Keratinocyte (primary cell): ENCODE data around the gene ALKBH2. TPM values are rescaled to one million over a fixed set of nuclear protein-coding genes. Genes with fewer than 3 reads are reported as not detected.

Experiments
- DNase-seq: peaks from one replicate; pipeline ENCODE4 v3.0.0-alpha.2; 2011; ENCODE audit warnings: low read depth, missing footprints, low spot score
- FAIRE-seq: peaks from 2 replicates; lab custom pipeline; 2011; peaks lifted over from hg19 to GRCh38; lab: Jason Lieb, UNC
- H2AFZ ChIP-seq: 2 replicates; pipeline ENCODE4 v1.6.0; 2012; ENCODE audit warnings: low read length, control low read depth, inconsistent platforms; ENCODE audit not compliant: control insufficient read depth
- H3K27ac ChIP-seq: 2 replicates; pipeline ENCODE4 v1.5.1; 2011; ENCODE audit warnings: low read length; ENCODE audit not compliant: control insufficient read depth, insufficient read depth
- H3K27me3 ChIP-seq: 3 replicates; pipeline ENCODE4 v1.6.0; 2011; ENCODE audit warnings: low read length; ENCODE audit not compliant: control insufficient read depth, insufficient read depth; ENCODE audit errors: extremely low read depth
- H3K36me3 ChIP-seq, 2 experiments: 2 replicates in 1 of 2; 3 replicates in 1 of 2; pipeline ENCODE4 v1.5.1; 2011; ENCODE audit warnings: low read length in 2 of 2, mild to moderate bottlenecking in 1 of 2; ENCODE audit not compliant: control insufficient read depth in 2 of 2, insufficient read depth in 2 of 2; ENCODE audit errors: extremely low read depth in 1 of 2
- H3K4me1 ChIP-seq: 3 replicates; pipeline ENCODE4 v1.5.1; 2011; ENCODE audit warnings: low read length; ENCODE audit not compliant: control insufficient read depth, insufficient read depth; ENCODE audit errors: extremely low read depth
- H3K4me2 ChIP-seq: 3 replicates; pipeline ENCODE4 v1.6.0; 2011; ENCODE audit warnings: low read depth, low read length; ENCODE audit not compliant: control insufficient read depth, insufficient read depth; ENCODE audit errors: extremely low read depth
- H3K4me3 ChIP-seq, 3 experiments: fragments of 200-600 bp in 1 of 3; sonication (generic) in 1 of 3; 2 replicates in 2 of 3; 3 replicates in 1 of 3; pipeline ENCODE4 v1.5.1; 2011 to 2016; ENCODE audit warnings: low read length in 3 of 3, mild to moderate bottlenecking in 3 of 3, control low read depth in 2 of 3, inconsistent platforms in 1 of 3, low read depth in 1 of 3, mixed read lengths in 1 of 3, mixed run types in 1 of 3, moderate library complexity in 1 of 3; ENCODE audit not compliant: control insufficient read depth in 2 of 3, insufficient read depth in 2 of 3; ENCODE audit errors: extremely low read depth in 1 of 3
- H3K79me2 ChIP-seq: 2 replicates; pipeline ENCODE4 v1.6.0; 2012; ENCODE audit warnings: low read length; ENCODE audit not compliant: control insufficient read depth, insufficient read depth
- H3K9ac ChIP-seq: 3 replicates; pipeline ENCODE4 v1.6.0; 2011; ENCODE audit warnings: low read length; ENCODE audit not compliant: control insufficient read depth, insufficient read depth; ENCODE audit errors: extremely low read depth
- H3K9me1 ChIP-seq: 3 replicates; pipeline ENCODE4 v1.6.0; 2011; ENCODE audit warnings: low read length; ENCODE audit not compliant: control insufficient read depth, insufficient read depth; ENCODE audit errors: extremely low read depth
- H3K9me3 ChIP-seq: 2 replicates; pipeline ENCODE4 v1.5.1; 2012; ENCODE audit warnings: low read depth, low read length; ENCODE audit not compliant: control insufficient read depth
- H4K20me1 ChIP-seq: 3 replicates; pipeline ENCODE4 v1.6.0; 2011; ENCODE audit warnings: low read length; ENCODE audit not compliant: control insufficient read depth, insufficient read depth; ENCODE audit errors: extremely low read depth
- CTCF ChIP-seq, 3 experiments: IDR thresholded peaks in 1 of 3; conservative IDR thresholded peaks in 1 of 3; optimal IDR thresholded peaks in 1 of 3; 2 replicates in 2 of 3; 3 replicates in 1 of 3; pipeline versions ENCODE3 to v1.5.1; 2011; ENCODE audit warnings: low read length in 3 of 3, mild to moderate bottlenecking in 3 of 3, moderate library complexity in 2 of 3, control low read depth in 1 of 3, inconsistent platforms in 1 of 3; ENCODE audit not compliant: insufficient read depth in 2 of 3; ENCODE audit errors: extremely low read depth in 1 of 3
- EZH2 ChIP-seq: IDR thresholded peaks from one replicate; pipeline ENCODE4 v1.6.1; 2012; ENCODE audit warnings: inconsistent platforms, mild to moderate bottlenecking, low read length, moderate library complexity
- dilution Hi-C: fragments of 300-500 bp; cut with MboI; formaldehyde crosslinking; loops from one replicate; pipeline ENCODE4 v1.7.0; 2020; ENCODE audit warnings: low sequenced_read_pairs; ENCODE audit not compliant: extremely low pct_ligation_motif_present
- polyA plus RNA-seq, 5 experiments: library from polyadenylated mRNA; depleted of rRNA in 3 of 5; stranded (reverse) in 3 of 5; stranded (forward) in 1 of 5; unstranded in 1 of 5; fragments of >200 nt; gene quantifications; 1 replicate in 1 of 5; 2 replicates in 3 of 5; 3 replicates in 1 of 5; pipeline versions ENCODE4 v1.2.1 to v1.2.3, GENCODE V29; 2011 to 2012; ENCODE audit warnings: missing spikeins in 2 of 5, low read depth in 1 of 5, low replicate concordance in 1 of 5

Gene ALKBH2
- polyA plus RNA-seq, 1 donor (not counting 4 experiments of a cell fraction or from before 2014, with no cell fraction given), result 25.2 TPM

GRCh38 chr12:109131154-109132050 is 38.1 kb upstream of the ALKBH2 start:
- Histone ChIP-seq H3K4me2 (no peak overlapping the region), H3K79me2 (no peaks in the 10 kb centered on the region), H3K4me1 (no peaks in the 10 kb centered on the region), H4K20me1 (no peaks in the 10 kb centered on the region), H3K4me3 (no peak overlapping the region), H2AFZ (no peak overlapping the region), H3K36me3 (no peaks in the 10 kb centered on the region), H3K27ac (no peak overlapping the region), H3K9me1 (no peaks in the 10 kb centered on the region), H3K9me3 (no peaks in the 10 kb centered on the region), H3K27me3 (peaks cover 6% of the 10 kb centered on the region), H3K9ac (no peak overlapping the region)
- FAIRE-seq, result no peak
- TF ChIP-seq EZH2 (no peak), CTCF (optimal IDR thresholded peaks at IDR 0.05 in 1 of 3, IDR thresholded peaks at IDR 0.05 in 1 of 3, conservative IDR thresholded peaks at IDR 0.05 in 1 of 3; ENCODE audit: extremely low read depth in 1 of 3, insufficient read depth in 2 of 3, low read length in 3 of 3) (no peak)
- dilution Hi-C loops, result no loop called here
- DNase-seq, result no peak

- H3K4me3 ChIP-seq, result no peak overlapping the region
- no peaks in the 10 kb centered on the region for H3K9me3 ChIP-seq
- H3K27me3 ChIP-seq, result peaks cover 6% of the 10 kb centered on the region
- H3K4me2 ChIP-seq, result no peak overlapping the region
- TF ChIP-seq EZH2 (no peak), CTCF (optimal IDR thresholded peaks at IDR 0.05 in 1 of 3, IDR thresholded peaks at IDR 0.05 in 1 of 3, conservative IDR thresholded peaks at IDR 0.05 in 1 of 3; ENCODE audit: extremely low read depth in 1 of 3, insufficient read depth in 2 of 3, low read length in 3 of 3) (no peak)
- H4K20me1 ChIP-seq, result no peaks in the 10 kb centered on the region
- H3K27ac ChIP-seq, result no peak overlapping the region
- DNase-seq (no peak), FAIRE-seq (no peak)
- H3K4me1 ChIP-seq, result no peaks in the 10 kb centered on the region
- H3K9me1 ChIP-seq, result no peaks in the 10 kb centered on the region
- dilution Hi-C loops, result no loop called here
- no peak overlapping the region for H3K9ac ChIP-seq
- H2AFZ ChIP-seq, result no peak overlapping the region
- no peaks in the 10 kb centered on the region for H3K79me2 ChIP-seq
- H3K36me3 ChIP-seq, result no peaks in the 10 kb centered on the region
These were observed 37.3 kb upstream of the ALKBH2 start for GRCh38 chr12:109130297-109131153.
